GM18499 (cell line): ENCODE results near the gene EXOG.

Source experiments
- ATAC-seq: cut with Tn5 transposase; IDR thresholded peaks from one replicate; pipeline ENCODE4 v1.9.1; 2021; ENCODE audit warnings: moderate number of reproducible peaks; ENCODE audit not compliant: insufficient read depth, unreplicated experiment

EXOG gene

DNA sequence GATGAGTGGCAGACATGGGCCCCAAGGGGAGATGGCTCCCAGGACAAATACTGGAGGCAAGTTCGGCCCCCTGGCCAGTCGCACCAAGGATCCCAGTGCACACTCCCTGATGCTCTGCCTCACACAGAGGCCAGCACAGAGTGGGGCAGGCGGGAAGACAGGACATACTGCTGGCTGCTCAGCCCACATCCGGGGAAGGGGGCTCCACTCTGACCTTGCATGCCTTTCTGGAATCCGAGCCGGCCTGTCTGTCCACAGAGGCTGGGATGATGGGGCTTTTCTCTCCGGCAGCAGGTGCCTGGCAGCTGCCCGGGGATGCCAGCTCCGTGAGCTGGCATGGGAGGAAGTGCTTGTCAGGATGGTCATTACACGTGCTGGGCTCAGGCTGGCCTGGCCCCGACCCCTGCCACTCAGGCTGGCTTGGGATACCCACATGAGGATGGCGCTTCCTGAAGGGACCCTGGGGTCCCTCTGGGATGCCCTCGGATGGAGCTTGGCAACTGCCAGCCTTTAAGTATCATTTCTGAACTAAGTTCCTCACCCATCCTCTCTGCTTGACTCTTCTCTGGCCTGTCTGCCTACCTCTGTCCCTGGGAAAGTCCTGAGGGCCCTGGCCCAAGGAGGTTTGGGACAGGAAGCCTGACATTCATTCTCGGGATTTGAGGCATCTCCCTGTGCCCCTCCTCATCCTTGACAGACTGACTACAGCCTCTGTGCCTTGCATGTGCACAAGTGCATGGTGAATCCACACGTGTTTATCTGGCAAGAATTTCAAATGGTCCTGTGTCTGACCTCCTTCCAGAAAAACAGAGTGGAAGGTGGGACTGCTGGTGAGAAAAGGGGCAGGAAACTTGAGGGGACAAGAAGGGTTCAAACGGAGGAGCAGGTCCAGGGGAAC lies 46.5 kb downstream of the EXOG start:
- ATAC-seq, result no peak

DNA sequence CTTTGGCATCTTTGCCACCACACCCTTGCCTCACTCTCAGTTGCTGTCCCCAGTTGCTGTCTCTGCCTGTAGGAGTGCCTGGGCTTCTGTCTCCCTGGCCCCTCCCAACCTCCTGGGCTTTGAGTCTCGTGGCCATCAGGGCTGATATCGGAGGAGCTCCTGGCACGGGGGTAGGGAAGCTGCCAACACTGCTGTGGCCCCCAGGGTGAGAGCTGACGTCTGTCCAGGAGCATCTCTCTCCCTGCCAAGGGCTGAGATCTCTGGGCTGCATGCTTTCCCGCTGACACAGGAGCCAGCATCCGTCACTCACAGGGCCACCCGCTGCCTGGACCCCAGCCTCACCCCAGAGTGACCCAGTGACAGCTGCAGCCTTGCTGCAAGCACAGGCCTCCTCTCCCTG lies 47.4 kb downstream of the EXOG start:
- ATAC-seq, result no peak

DNA sequence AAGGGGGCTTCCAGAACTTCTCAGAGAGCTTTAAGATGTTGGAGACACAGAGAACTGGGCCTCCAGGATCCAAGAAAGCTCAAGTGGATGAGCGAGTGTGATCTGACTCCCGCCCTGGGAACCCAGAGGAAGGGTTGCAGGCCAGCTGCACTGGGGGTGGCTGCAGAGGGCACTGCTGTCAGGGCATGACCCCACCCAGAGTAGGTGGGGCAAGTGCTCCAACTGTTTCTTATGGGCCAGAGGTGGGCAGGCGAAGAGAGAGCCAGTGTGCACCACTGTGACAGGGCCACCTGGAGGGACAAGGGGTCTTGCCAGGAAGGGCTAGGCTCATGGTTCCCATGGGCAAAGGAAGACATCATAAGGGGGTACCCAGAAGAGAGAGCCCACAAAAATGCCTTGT lies 48.8 kb downstream of the EXOG start:
- ATAC-seq, result no peak

DNA sequence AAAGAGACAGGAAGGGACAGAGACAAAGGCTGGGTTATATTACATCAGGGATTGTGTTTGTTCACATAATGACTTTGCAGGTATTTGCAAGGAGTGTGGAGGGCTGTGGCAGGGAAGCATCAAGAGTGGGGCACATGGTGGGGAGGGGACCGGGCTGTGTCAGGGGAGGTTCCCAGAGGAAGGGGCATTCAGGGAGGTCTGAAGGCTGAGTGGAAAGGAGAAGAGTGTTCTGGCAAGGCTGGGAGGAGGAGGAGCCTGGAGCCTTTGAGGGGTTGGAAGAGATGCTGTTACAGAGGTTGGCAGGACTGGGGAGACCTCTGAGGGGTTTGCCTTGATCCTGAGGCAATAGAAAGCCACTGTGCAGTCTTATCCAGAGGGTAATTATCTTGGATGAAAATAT lies 49.4 kb downstream of the EXOG start:
- no peak for ATAC-seq

DNA sequence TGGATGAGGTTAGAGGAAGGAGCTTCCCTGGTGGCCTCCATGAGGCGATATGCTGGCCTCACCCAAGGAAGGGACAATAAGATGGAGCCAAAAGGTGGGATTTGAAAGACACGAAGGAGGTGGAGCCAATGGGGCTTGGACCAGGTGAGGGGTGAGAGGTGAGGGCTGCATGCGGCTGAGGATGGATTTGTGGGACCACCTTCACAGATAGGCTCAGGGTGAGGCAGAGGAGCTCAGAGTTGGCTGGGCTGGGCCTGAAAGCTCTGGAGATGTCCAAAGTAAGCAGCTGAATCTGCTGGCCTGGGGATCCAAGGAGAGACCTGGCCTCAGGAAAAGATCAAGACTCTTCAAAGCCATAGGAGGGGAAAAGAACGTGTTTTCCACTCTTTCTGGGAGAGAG lies 49.8 kb downstream of the EXOG start:
- no peak for ATAC-seq

DNA sequence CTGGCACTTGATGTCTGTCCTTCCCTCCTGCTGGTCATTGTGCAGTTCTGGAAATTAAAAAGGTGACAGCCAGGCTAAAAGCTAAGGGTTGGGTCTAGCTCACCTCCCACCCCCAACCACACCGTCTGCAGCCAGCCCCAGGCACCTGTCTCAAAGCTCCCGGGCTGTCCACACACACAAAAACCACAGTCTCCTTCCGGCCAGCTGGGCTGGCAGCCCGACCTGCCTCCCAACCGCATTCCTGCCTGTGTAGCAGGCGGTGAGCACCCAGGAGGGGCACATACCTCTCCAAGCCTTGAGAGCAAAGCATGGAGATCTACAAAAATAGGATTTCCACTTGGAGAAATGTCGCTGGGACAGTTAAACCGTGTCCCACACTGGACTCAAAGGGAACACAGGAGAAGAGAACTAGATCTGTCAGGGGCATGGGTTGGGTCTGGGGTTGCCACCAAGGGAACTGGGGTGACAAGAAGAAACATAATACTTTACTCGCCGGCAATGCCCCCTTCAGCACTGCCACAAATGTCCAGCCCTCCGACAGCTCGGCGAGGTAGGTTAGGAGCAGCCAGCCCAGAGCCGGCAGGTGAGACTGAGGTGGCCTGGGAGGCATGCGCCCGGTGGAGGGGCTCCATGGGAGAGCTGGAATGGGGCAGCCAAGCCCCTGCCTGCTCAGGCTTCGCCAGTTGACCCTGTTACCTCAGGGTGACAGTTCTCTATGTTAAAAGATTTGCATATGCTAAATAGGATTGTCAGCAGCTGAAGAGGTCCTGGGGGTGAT lies 52.2 kb downstream of the EXOG start:
- ATAC-seq, result no peak

DNA sequence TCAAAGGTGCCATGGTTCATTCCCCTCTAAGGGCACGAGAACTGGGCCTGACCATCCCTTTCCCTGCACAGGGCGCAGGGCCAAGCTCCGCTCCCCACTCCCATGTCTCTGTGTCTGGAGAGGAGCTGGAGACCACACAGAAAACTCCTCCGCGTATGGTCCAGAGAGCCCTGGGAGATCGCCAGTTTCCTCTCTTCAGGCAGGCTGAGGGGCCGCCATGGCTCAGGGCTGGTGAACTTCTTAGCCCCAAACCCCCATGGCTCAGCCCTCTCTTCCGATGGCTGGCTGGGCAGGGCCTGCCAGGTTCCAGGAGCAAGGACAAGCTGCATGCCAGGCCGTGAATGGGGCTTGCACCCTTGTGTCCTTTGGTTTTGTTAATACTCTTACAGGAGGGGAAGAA lies 52.9 kb downstream of the EXOG start:
- no peak for ATAC-seq

DNA sequence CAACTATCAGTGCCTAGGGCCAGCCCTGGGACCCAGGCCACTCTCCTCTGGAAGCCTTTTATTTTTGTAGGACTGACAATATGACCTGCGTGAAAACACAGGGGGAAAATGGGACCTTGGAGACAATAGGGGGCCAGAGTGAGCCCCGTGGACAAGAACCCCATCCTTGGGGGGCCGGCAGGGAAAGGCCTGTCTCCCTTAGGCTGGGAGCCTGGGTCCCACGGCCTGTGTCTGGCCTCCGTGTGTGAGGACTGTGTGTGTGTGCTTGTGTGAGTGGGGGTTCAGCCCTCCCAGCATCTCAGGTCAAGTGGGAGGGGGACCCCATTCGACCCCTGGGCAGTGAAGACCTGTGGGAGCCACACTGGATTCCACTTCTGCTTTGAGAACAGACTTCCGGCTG lies 53.3 kb downstream of the EXOG start:
- ATAC-seq, result no peak

DNA sequence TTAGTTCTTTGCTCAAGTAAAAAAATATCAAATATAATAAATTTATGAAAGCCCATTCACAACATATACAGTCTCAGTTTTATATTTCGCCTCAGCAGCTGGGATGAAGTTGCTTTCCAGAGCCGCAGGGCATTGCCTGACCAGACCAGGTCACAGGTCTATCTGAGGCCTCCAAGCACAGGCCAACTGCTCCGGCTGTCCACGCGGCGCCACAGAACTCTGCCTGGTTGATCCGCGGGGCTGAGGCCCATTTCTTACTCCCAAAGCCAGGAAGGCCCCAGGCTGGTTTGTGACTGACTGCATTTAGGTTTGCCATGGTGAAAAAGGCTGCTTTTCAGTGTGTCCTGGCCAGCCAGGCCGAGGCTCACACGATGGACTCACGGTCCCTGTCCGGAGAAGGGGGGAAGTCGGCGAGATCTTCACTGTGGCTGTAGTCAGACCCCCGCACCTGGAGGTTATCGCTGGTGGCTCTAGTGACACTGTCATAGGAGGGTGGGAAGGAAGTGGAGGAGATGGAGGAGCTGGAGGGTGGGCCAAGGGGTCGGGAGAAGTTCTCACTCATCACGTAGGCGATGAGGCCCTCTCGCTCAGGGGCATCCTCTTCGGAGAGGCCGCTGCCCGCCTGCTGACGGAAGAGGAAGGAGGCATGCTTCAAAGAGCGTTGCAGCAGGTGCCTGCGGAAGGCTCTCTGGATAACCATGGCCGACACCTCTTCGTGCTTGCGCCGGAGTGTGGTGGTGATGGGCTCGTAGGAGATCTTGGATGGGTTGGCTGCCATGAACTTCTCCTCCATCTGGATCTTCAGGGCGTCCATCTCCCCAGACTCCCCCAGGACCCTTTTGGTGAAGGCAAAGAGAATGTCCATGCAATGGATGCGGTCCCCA lies 54.1 kb downstream of the EXOG start:
- ATAC-seq, result no peak

DNA sequence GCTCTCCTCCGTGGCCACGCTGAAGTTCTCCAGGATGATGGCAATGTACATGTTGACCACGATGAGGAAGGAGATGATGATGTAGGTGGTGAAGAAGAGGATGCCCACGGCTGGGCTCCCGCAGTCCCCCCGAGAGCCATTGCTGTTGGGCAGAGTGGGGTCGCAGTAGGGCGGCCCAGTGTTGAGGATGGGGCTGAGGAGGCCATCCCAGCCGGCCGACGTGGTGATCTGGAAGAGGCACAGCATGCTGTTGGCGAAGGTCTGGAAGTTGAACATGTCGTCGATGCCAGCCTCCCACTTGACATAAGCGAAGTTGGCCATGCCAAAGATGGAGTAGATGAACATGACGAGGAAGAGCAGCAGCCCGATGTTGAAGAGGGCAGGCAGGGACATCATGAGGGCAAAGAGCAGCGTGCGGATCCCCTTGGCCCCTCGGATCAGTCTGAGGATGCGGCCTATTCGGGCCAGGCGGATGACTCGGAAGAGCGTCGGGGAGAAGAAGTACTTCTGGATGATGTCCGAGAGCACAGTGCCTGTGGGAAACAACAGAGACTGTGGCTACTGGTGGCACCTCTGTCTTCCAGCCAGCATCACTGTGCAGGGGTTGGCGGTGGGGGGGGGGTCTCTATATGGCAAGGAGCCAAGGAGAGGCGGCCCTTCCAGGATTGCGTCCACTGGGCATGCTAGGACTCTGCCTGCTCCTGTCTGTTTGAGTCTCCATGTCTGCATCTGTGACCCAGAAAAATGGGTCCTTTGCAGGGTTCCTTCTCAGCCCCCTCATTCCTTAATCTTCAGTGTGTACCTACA lies 55.1 kb downstream of the EXOG start:
- ATAC-seq, result no peak

DNA sequence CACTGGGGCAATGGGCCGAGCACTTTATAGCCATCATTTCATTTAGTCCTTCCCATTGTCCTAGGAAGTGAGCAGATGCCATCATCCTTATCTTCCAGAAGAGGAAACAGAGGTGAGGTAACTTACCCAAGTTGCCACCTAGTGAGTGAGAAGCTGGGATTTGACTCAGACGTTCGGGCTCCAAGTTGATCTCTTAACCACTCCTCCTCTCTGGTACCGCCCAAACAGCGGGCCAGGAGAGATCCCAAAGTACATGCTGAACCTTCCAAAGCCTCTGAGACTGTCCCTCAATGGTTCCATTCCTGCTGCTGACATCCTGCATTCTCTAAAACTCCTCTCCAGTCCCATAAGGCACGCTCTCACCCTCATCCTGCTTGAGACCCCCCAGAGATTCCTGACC lies 56.2 kb downstream of the EXOG start:
- ATAC-seq, result no peak

DNA sequence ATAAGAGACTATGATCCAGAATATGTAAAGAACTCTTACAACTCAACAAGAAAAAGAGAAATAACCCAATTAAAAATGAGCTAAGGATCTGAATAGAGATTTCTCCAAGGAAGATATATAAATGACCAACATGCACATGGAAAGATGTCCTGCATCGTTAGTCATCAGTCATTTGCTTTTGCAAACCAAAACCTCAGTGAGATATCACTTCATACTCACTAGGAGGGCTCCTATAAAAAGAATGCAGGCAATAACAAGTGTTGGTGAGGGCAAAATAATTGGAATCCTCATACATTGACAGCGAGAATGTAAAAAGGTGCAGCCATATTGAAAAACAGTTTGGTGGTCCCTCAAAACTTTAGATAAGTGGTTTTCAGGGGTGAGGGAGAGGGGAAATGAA lies 56.9 kb downstream of the EXOG start:
- ATAC-seq, result no peak

DNA sequence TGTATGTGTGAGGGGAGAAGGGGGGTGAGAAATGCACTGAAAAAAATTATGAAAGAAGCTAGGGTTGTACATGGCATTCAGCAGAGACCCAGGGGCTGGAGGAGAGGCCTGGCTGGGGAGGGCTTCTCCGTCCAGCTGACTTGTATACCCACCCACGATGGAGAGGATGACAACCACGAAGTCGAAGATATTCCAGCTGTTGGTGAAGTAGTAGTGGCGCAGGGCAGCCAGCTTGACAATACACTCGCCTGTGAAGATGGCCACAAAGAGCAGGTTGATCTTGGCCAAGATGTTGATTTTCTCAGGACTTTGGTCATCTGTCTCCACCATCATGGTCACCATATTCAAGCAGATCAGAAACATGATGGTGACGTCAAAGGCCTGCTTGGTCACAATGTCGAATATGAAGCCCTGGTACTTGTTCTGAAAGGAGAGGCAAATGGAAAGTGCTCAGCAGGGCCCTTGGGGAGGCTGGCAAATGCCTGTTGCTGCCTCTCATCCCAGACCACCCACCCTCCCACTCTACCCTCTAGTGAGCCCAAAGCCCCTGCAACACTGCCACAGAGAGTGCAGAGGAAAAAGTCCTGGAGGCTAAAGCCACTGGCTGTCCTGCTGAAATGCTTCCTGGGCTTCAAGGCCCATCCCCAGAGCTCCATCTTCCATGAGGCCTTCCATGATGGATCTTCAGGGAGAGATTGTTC lies 58.1 kb downstream of the EXOG start:
- no peak for ATAC-seq

DNA sequence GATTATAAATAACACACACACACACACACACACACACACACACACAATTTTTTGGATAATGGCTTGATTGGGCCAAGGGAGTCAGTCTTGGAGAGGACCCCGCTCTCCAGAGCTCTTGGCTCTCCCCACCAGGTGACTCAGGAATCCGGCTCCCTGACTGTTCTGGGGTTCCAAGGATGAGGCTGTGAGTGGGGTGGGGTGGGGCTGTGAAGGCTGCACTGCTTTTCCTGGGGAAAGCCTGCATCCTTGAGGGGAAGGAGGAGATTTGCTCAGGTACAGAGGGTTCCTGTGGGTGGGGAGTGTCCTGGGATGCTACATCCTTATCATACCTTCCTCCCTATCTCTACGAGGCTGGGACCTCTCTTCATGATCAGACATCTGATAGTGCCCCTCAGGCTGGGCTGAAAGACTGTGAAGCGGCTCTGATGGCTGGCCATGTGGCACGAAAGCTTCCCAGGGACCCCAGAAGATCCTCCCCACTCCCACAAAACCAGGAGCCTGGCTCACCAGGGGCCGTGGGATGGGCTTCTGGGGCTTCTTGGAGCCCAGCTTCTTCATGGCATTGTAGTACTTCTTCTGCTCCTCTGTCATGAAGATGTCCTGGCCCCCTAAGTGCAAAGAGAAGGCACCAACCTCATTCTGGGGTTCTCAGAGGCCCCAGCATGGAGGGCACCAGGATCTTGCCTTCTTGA lies 59.2 kb downstream of the EXOG start:
- no peak for ATAC-seq

DNA sequence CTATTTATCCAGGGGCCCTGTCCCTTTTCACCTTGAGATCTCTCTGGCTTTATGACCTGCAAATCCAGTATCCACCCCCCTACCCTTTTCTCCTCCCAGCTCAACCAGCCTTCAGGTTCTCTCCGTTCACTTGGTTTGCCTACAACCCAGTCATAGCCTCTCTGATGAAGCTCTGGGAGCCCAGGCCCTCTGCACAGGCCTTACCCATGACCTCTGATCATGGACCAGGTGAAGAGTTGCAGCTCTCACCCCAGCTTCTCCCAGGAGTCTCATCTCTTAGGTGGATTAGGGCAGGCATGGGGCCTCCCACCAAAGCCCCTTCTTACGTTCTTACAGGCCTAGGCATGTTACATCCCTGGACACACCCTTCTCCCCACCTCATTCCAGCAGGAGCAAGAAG lies 59.8 kb downstream of the EXOG start:
- no peak for ATAC-seq

DNA sequence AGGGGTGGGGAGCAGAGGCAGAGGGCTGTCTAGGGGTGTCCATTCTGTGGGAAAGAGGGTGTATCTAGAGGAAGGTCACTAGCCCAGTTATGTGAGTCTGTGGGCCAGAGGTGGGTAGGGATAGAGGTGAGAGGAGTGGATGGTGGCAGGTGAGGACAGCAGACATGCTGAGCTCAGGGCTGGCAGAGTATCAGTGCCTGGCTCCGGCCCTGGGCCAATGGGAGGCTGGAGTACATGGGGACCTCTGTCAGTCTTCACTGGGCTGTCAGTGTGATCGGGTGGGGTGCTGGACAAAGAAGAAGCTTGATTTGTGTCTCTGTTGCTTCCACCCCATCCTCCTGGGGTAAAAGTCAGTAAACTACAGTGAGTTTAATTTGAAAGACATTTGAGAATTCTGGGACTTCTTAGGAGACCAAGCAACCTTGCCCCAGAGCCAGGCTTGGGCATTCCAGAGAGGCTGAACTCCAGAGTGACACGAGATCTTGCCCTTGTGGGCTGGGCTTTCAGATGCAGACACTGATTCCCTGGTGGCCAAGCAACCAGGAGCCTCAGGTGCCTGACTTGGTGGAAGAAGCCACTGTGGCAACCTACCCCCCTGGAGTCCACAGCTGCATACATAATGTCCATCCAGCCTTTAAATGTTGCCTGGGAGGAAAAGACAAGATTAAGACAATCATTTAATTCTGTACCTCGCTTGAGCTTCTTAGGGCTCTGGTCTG lies 60.7 kb downstream of the EXOG start:
- ATAC-seq, result no peak

DNA sequence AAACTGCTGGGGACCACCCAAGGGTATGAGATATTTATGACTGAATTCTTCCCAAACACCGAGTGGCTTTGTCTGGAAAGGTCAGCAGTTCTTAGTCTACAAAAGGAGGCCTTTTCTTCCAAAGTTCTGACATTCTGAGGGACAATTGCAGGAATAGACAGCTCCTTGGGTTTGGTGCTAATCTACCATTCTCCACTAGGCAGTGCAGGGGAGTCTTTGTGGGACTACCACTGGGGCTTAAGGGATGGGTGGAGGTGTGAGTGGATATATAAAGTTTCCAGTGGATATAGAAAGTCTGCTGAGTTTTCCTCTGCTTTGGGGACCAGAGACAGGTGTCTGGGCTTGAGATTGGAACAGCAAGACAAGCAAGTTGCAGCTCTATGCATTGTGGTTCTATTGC lies 62.7 kb downstream of the EXOG start:
- ATAC-seq, result no peak

DNA sequence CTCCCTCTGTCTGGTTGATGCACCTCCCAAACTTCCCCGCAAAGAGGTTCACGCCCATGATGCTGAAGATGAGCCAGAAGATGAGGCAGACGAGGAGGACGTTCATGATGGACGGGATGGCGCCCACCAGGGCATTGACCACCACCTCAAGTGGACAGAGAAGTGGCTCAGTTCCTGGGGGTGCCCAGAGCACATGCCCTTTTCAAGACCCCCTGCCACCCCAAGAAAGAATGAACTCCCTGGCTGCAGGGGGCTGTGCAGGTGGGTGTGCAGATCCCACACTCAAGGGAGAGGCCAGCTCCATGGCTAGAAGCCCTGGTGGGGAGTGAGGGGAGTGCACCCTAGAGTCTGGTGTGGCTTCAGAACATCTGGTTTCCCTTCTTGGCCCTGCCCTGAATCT lies 64.1 kb downstream of the EXOG start:
- ATAC-seq, result no peak
